Breast epithelium (tissue), 4 donors: ENCODE data around the gene ADPRHL1. TPM values are rescaled to one million over a fixed set of nuclear protein-coding genes. Genes with fewer than 3 reads are reported as not detected.

Experiments
- DNase-seq, 2 donors: peaks; one replicate each; pipeline ENCODE4 v3.0.0-alpha.2; 2019; ENCODE audit warnings: low spot score in 2 of 2
- H3K27ac ChIP-seq, 2 donors: fragments of 200-600 bp; sonication (generic) in 1 of 2; one replicate each; pipeline ENCODE4 v1.5.1; 2016 to 2019; ENCODE audit warnings: mild to moderate bottlenecking in 1 of 2
- H3K27me3 ChIP-seq, 2 donors: fragments of 200-600 bp; sonication (generic) in 1 of 2; one replicate each; pipeline versions ENCODE4 v1.5.1 to v1.6.0; 2017 to 2019; ENCODE audit warnings: control low read depth in 1 of 2, mild to moderate bottlenecking in 1 of 2
- H3K36me3 ChIP-seq: fragments of 200-600 bp; one replicate; pipeline ENCODE4 v1.5.1; 2019
- H3K4me1 ChIP-seq, 2 donors: fragments of 200-600 bp; sonication (generic); one replicate each; pipeline ENCODE4 v1.5.1; 2016 to 2019; ENCODE audit warnings: control low read depth in 1 of 2
- H3K4me3 ChIP-seq, 3 donors: fragments of 200-600 bp; sonication (generic); 1 replicate in 2 of 3; 2 replicates in 1 of 3; pipeline ENCODE4 v1.5.1; 2016 to 2019; ENCODE audit warnings: mild to moderate bottlenecking in 3 of 3, moderate library complexity in 2 of 3
- H3K9me3 ChIP-seq, 2 donors: fragments of 200-600 bp; sonication (generic) in 1 of 2; one replicate each; pipeline ENCODE4 v1.5.1; 2016 to 2019; ENCODE audit warnings: control low read depth in 1 of 2
- POLR2A ChIP-seq: fragments of 450-650 bp; IDR thresholded peaks from one replicate; pipeline ENCODE4 v1.6.1; 2016; ENCODE audit warnings: antibody characterized with exemption, mild to moderate bottlenecking, moderate library complexity
- POLR2AphosphoS5 ChIP-seq, 3 donors: sonication (generic); formaldehyde crosslinking; IDR thresholded peaks; one replicate each; pipeline ENCODE4 v1.6.1; 2017; ENCODE audit warnings: antibody characterized with exemption in 3 of 3
- intact Hi-C: fragments of 100-400 bp; cut with DNase I; formaldehyde crosslinking; loops from one replicate; pipeline ENCODE4 v1.15.1; 2023; ENCODE audit warnings: low total_unique reads
- total RNA-seq, 3 donors: library from RNA; depleted of rRNA; stranded (reverse); fragments of >200 nt; gene quantifications; one replicate each; pipeline ENCODE4 v1.1.0, GENCODE V29; 2016
- TF ChIP-seq, protein P1 (sequence below), 3 donors: fragments of 450-650 bp; IDR thresholded peaks; one replicate each; pipeline ENCODE4 v1.5.1; 2016 to 2017; ENCODE audit warnings: antibody characterized with exemption in 3 of 3, mild to moderate bottlenecking in 3 of 3, moderate library complexity in 3 of 3

ADPRHL1 gene
- total RNA-seq, 3 donors from 2014 or later = 1.8 to 2.7 (median 2.0) TPM

- H3K9me3 ChIP-seq = no peaks in the 10 kb centered on the region
- no peak overlapping the region for H3K4me3 ChIP-seq
- no peaks in the 10 kb centered on the region for H3K36me3 ChIP-seq
- H3K27ac ChIP-seq = no peak overlapping the region
- intact Hi-C loops = no loop called here
- DNase-seq = no peak
- H3K4me1 ChIP-seq = no peaks in the 10 kb centered on the region
- TF ChIP-seq, protein P1, sequence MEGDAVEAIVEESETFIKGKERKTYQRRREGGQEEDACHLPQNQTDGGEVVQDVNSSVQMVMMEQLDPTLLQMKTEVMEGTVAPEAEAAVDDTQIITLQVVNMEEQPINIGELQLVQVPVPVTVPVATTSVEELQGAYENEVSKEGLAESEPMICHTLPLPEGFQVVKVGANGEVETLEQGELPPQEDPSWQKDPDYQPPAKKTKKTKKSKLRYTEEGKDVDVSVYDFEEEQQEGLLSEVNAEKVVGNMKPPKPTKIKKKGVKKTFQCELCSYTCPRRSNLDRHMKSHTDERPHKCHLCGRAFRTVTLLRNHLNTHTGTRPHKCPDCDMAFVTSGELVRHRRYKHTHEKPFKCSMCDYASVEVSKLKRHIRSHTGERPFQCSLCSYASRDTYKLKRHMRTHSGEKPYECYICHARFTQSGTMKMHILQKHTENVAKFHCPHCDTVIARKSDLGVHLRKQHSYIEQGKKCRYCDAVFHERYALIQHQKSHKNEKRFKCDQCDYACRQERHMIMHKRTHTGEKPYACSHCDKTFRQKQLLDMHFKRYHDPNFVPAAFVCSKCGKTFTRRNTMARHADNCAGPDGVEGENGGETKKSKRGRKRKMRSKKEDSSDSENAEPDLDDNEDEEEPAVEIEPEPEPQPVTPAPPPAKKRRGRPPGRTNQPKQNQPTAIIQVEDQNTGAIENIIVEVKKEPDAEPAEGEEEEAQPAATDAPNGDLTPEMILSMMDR (IDR thresholded peaks at IDR 0.05) = no peak
- TF ChIP-seq POLR2A = no peak
- no peak for TF ChIP-seq POLR2AphosphoS5 (IDR thresholded peaks at IDR 0.05)
- H3K27me3 ChIP-seq = no peaks in the 10 kb centered on the region
These were observed 33.6 kb downstream of the ADPRHL1 start for GRCh38 chr13:113419531-113420193.

DNA sequence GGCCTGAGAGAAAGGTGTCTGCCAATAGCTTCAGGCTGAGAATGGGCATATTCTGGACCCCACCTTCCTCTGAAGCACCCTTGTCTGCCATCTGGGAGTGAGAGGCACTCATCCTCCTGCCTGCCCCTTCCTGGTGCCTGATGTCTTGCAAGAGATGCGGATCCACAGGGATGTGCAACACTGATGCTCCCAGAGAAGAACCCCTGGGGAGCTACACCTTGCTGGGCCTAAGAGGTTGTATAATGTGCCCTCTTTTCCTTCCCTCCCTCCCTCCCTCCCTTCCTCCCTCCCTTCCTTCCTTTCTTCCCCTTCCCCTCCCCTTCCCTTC is 34.6 kb downstream of the ADPRHL1 start:
- intact Hi-C loops = no loop called here
- no peak overlapping the region for H3K27ac ChIP-seq
- DNase-seq = no peak
- no peak overlapping the region for H3K4me3 ChIP-seq
- H3K36me3 ChIP-seq = no peaks in the 10 kb centered on the region
- TF ChIP-seq, protein P1 (IDR thresholded peaks at IDR 0.05) = no peak
- TF ChIP-seq POLR2A = no peak
- no peak for TF ChIP-seq POLR2AphosphoS5 (IDR thresholded peaks at IDR 0.05)
- H3K4me1 ChIP-seq = no peaks in the 10 kb centered on the region
- no peaks in the 10 kb centered on the region for H3K27me3 ChIP-seq
- H3K9me3 ChIP-seq = no peaks in the 10 kb centered on the region

GRCh38 chr13:113417836-113418721 is 35.2 kb downstream of the ADPRHL1 start:
- no peaks in the 10 kb centered on the region for H3K36me3 ChIP-seq
- no peak for DNase-seq
- H3K4me3 ChIP-seq = no peak overlapping the region
- no peak overlapping the region for H3K27ac ChIP-seq
- no peaks in the 10 kb centered on the region for H3K27me3 ChIP-seq
- TF ChIP-seq POLR2A = no peak
- H3K4me1 ChIP-seq = no peaks in the 10 kb centered on the region
- intact Hi-C loops = no loop called here
- no peaks in the 10 kb centered on the region for H3K9me3 ChIP-seq

DNA sequence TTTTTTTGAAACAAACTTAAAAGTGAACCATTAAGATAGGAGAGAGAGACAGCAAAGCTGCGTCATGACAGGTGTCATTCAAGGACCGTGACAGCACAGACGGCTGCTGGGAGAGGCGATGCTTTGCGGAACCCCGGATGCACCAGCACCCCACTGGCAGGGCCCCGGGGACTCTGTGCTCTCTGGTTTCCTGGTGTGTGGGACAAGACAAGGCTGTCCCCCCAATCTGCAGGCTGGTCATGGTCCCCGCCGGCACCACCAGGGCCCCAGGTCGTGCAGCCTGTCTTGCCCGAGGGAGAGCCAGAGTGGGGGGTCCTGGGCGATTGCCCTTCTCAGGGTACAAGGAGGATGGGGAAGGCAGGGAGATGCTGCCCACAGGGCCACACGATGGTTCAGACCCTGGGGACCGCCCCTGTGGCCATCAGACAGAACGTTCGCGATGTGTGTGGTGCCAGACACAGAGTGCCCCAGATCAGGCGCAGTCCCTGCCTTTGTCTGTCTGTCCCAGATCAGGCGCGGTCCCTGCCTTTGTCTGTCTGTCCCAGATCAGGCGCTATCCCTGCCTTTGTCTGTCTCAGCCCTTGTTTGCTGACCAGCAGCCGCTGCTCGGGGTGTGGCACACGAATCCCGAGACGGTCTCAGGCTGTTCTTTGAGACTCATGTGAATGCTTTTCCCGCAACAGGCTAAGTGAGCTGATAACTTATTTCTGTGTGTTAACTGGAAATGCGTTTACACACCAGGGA is 36.1 kb downstream of the ADPRHL1 start:
- no peak for TF ChIP-seq POLR2A
- no peak for TF ChIP-seq POLR2AphosphoS5 (IDR thresholded peaks at IDR 0.05)
- TF ChIP-seq, protein P1 (IDR thresholded peaks at IDR 0.05) = no peak
- no peak for DNase-seq
- Histone ChIP-seq H3K27ac (no peak overlapping the region), H3K4me1 (no peaks in the 10 kb centered on the region), H3K9me3 (no peaks in the 10 kb centered on the region), H3K36me3 (no peaks in the 10 kb centered on the region), H3K27me3 (no peaks in the 10 kb centered on the region), H3K4me3 (no peak overlapping the region)
- intact Hi-C loops = no loop called here

DNA sequence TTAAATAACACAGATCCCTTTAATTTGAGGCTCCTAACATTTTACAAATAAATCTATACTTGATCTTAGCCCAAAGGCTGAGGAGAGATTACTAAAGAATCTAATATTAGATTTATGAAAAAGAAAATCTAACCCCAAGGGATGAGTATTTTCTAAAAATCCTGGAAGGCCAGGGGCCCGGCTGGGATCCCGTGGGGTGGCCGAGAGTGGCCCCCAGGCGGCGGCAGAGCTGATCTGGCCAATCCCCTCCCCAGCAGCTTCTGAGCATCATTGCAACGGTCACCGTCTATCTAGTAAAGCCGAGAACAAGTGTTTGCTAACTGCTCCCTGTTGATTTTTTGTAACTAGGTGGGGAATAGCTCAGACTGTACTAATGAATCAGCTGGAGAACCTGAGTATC is 37.5 kb downstream of the ADPRHL1 start:
- no peaks in the 10 kb centered on the region for H3K27me3 ChIP-seq
- intact Hi-C loops = no loop called here
- DNase-seq = no peak
- no peak for TF ChIP-seq POLR2AphosphoS5 (IDR thresholded peaks at IDR 0.05)
- TF ChIP-seq POLR2A = no peak
- TF ChIP-seq, protein P1 (IDR thresholded peaks at IDR 0.05) = no peak
- H3K4me1 ChIP-seq = peaks cover 0 to 3% of the 10 kb centered on the region in 2 donors
- H3K36me3 ChIP-seq = no peaks in the 10 kb centered on the region
- no peak overlapping the region for H3K27ac ChIP-seq
- H3K4me3 ChIP-seq = no peak overlapping the region
- no peaks in the 10 kb centered on the region for H3K9me3 ChIP-seq
